ENCODE data around the gene FRAT1.

FRAT1 gene

DNA sequence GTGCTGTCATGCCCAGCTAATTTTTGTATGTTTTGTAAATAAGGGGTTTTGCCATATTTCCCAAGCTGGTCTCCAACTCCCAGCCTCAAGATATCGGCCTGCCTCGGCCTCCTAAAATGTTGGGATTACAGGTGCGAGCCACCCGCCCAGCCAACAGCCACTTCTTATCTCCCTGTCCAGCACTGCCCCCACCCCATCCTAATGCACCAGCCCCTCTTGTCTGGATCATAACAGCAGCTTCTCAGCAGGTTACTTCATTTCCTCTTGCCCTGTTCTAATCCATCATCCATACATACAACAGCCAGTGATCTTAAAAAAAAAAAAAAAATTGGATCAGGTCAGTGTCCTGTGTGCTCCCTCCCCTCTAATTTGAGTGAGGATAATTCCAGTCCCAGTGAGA is 28.2 kb downstream of the FRAT1 start:
- TF ChIP-seq SPI1 (IDR thresholded peaks at IDR 0.05; ENCODE audit: low read depth, low read length) (no peak), POU2F2 (IDR thresholded peaks at IDR 0.05; ENCODE audit: low read depth, low read length) (no peak), POLR2A (IDR thresholded peaks at IDR 0.05; ENCODE audit: low read depth, low read length) (no peak), PAX5 (IDR thresholded peaks at IDR 0.05; ENCODE audit: insufficient read depth, low read length, severe bottlenecking) (no peak)
- FAIRE-seq (no peak), DNase-seq (ENCODE audit: insufficient read length, low spot score) (no peak)

DNA sequence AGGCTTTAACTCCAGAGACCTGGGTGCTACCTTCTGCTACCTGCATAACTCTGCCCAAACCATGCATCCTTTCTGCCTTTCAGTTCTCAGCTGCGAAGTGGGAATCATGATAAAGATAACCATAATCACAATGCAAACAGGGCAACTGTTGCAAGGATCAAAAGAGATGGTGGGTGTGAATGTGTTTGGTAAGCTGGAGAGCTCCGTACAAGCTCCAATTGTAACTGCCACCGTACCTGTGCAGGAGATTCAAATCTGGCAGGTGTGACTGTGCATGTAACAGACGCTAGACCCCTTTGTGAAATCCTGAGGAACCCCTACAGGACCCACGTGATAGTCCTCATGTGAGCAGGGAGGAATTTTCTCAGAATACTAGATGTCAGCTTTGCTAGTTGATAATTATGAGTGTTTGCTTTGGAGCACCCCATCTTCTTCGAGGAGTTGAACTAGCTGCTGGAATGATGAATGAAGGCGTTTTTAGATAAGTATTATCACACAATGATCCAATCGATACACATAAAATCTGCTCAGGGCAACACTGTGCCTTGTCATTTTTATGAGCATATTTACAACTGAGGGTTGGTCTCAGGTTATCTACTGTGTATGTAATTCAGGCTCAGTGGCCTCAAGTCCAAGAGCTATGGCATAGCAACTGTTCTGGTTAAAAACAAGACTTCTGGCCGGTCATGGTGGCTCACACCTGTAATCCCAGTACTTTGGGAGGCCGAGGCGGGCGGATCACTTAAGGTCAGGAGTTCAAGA is 30.9 kb downstream of the FRAT1 start:
- TF ChIP-seq PAX5 (IDR thresholded peaks at IDR 0.05; ENCODE audit: insufficient read depth, low read length, severe bottlenecking): no peak
- no peak for TF ChIP-seq POU2F2 (IDR thresholded peaks at IDR 0.05; ENCODE audit: low read depth, low read length)
- TF ChIP-seq POLR2AphosphoS5 (IDR thresholded peaks at IDR 0.05; ENCODE audit: low read depth, low read length): no peak
- TF ChIP-seq POLR2A (IDR thresholded peaks at IDR 0.05; ENCODE audit: low read depth, low read length): no peak
- no peak for TF ChIP-seq SPI1 (IDR thresholded peaks at IDR 0.05; ENCODE audit: low read depth, low read length)
- TF ChIP-seq TAF1 (IDR thresholded peaks at IDR 0.05; ENCODE audit: low read depth, low read length): no peak
- DNase-seq (ENCODE audit: insufficient read length, low spot score) (no peak), FAIRE-seq (no peak)

DNA sequence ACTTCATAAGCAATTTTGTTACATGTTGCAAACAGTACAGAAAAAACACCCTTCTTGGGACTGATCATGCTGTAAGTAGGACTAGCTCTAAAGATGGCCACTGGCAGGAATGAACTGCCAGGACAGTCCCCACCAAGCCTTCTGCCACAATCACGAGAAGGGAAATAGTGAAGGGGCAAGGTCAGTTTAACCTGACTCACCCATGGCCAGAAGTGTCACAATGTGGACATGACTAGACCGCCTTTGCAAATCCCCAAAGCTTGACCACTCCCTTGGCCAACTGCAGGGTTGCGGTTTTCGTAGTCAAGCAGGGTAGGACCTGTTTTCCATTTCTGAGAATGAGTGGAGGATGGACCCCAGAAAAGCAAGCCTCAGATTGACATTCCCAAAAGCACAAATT is 34.9 kb downstream of the FRAT1 start:
- no peak for DNase-seq (ENCODE audit: insufficient read length, low spot score)
- no peak for FAIRE-seq
- TF ChIP-seq PAX5 (IDR thresholded peaks at IDR 0.05; ENCODE audit: insufficient read depth, low read length, severe bottlenecking) (no peak), SPI1 (IDR thresholded peaks at IDR 0.05; ENCODE audit: low read depth, low read length) (no peak), POU2F2 (IDR thresholded peaks at IDR 0.05; ENCODE audit: low read depth, low read length) (no peak), POLR2A (IDR thresholded peaks at IDR 0.05; ENCODE audit: low read depth, low read length) (no peak), POLR2AphosphoS5 (IDR thresholded peaks at IDR 0.05; ENCODE audit: low read depth, low read length) (no peak), TAF1 (IDR thresholded peaks at IDR 0.05; ENCODE audit: low read depth, low read length) (no peak)

DNA sequence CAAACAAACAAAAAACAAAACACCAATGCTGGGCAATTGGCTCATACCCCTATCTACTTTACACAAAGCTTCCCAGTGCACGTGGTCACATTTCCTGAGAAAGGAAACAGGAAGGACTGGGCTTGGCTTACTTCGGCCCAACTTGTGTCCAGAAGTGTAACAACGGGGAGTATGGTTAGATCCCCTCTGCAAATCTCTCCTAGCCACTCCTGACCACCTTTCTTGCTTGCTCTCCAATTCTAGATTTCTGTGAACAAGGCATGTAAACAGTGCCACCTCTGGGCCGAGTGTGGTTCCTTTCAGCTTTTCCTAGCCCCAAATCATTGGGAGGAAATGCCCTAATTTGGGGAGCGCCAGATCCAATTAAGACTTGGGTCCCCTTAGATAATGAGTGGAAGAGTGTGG is 36.5 kb downstream of the FRAT1 start:
- TF ChIP-seq POU2F2 (IDR thresholded peaks at IDR 0.05; ENCODE audit: low read depth, low read length) (no peak), PAX5 (IDR thresholded peaks at IDR 0.05; ENCODE audit: insufficient read depth, low read length, severe bottlenecking) (no peak), SPI1 (IDR thresholded peaks at IDR 0.05; ENCODE audit: low read depth, low read length) (no peak)
- DNase-seq (ENCODE audit: insufficient read length, low spot score) (no peak), FAIRE-seq (no peak)

DNA sequence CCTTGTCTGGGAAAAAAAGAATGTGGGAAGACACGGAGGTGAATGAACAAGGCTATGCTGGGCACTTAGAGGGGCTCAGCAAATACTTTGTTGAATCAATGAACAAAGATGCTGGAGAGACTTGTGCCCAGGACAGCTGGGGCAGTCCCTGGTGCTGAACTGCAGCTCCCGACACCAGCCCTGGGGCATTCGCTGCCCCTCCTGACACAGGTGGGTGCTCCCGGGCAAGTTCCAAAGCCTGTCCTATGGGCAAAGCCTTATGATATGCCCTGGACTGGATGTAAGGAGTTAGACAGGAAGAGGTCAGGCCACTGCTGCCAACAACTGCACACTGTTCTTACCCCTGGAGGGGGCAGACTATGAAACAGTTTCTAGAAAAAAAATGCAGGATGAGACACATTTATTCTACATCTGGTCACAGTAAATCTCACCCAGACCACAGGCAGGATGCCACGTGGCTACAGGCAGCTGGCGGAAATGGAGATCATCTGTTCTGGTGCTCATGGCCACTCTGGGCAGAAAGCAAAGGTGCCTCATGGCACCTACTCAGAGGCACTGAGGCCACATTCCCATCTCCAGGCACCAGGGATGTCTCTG is 37.3 kb downstream of the FRAT1 start:
- FAIRE-seq (no peak), DNase-seq (ENCODE audit: insufficient read length, low spot score) (no peak)
- no peak for TF ChIP-seq POLR2A (IDR thresholded peaks at IDR 0.05; ENCODE audit: low read depth, low read length)
- TF ChIP-seq PAX5 (IDR thresholded peaks at IDR 0.05; ENCODE audit: insufficient read depth, low read length, severe bottlenecking): no peak
- TF ChIP-seq SPI1 (IDR thresholded peaks at IDR 0.05; ENCODE audit: low read depth, low read length): no peak

DNA sequence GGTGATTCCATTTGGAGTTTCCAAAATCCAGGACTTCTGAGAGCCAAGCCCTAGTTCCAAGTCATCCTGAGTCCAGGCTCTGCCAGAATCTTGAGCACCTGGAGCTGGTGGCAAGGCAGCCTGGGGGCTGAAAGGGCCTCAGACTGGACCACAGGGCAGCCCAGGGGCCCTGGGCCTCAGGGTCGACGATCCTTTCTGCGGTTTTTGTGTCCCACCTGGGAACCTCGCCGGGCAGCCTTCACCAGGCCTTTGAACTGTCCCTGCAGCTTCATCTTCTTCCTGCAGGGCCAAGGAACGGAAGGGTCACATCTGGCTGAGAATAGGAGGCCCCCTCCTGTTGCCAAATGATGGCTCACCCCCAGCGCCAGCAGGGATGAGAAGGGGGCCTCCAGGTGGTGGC is 37.8 kb downstream of the FRAT1 start:
- DNase-seq (ENCODE audit: insufficient read length, low spot score) (no peak), FAIRE-seq (no peak)

DNA sequence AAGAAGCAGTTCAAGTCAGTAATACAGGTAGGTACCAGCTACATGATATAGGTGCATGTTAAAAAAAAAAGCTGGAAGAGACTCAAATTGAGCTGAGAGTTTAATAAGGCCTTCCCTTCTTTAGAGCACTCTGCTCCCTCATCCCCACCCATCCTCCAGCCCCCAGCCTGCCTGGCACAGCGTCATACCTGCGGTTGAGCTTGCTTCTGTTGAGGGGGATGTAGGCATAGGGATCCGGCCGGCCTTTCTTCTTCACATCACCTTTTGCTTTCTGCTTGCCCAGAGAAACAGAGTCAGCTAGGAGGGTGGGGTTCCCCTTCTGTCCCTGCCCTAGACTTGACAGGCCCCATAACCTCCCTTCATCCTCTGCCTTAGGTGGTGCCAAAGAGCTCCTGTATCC is 39.3 kb downstream of the FRAT1 start:
- FAIRE-seq (no peak), DNase-seq (ENCODE audit: insufficient read length, low spot score) (no peak)
- no peak for TF ChIP-seq TAF1 (IDR thresholded peaks at IDR 0.05; ENCODE audit: low read depth, low read length)
- TF ChIP-seq SPI1 (IDR thresholded peaks at IDR 0.05; ENCODE audit: low read depth, low read length): no peak
- TF ChIP-seq POLR2AphosphoS5 (IDR thresholded peaks at IDR 0.05; ENCODE audit: low read depth, low read length): no peak
- TF ChIP-seq PAX5 (IDR thresholded peaks at IDR 0.05; ENCODE audit: insufficient read depth, low read length, severe bottlenecking): no peak
- no peak for TF ChIP-seq POLR2A (IDR thresholded peaks at IDR 0.05; ENCODE audit: low read depth, low read length)

More for the DNA sequence above, 37.8 kb downstream of the FRAT1 start:
- TF ChIP-seq TAF1 (IDR thresholded peaks at IDR 0.05; ENCODE audit: low read depth, low read length): no peak
- TF ChIP-seq POU2F2 (IDR thresholded peaks at IDR 0.05; ENCODE audit: low read depth, low read length): no peak
- TF ChIP-seq POLR2AphosphoS5 (IDR thresholded peaks at IDR 0.05; ENCODE audit: low read depth, low read length): no peak
- no peak for TF ChIP-seq PAX5 (IDR thresholded peaks at IDR 0.05; ENCODE audit: insufficient read depth, low read length, severe bottlenecking)
- no peak for TF ChIP-seq SPI1 (IDR thresholded peaks at IDR 0.05; ENCODE audit: low read depth, low read length)
- TF ChIP-seq POLR2A (IDR thresholded peaks at IDR 0.05; ENCODE audit: low read depth, low read length): no peak

DNA sequence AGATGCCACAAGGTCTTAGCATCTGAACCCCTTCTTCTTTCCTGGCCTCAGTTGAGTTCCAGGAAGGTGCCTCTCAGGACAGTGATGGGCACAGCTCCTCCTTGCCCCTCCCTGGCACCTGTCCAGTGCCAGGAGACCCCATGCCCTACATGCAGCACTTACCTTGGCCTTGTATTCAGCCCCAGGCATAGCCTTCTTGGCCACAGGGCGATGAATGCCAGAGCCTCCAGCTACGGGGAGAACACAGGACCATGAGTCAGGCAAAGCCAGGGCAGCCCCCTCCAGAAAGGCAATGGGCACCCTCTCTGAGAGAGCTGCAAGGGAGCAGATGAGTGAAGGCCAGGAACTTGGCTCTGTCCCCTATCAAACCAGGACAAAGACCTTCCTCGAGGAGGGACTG is 39.7 kb downstream of the FRAT1 start:
- DNase-seq (ENCODE audit: insufficient read length, low spot score) (no peak), FAIRE-seq (no peak)
- TF ChIP-seq PAX5 (IDR thresholded peaks at IDR 0.05; ENCODE audit: insufficient read depth, low read length, severe bottlenecking) (no peak), POLR2AphosphoS5 (IDR thresholded peaks at IDR 0.05; ENCODE audit: low read depth, low read length) (no peak), SPI1 (IDR thresholded peaks at IDR 0.05; ENCODE audit: low read depth, low read length) (no peak), POU2F2 (IDR thresholded peaks at IDR 0.05; ENCODE audit: low read depth, low read length) (no peak), TAF1 (IDR thresholded peaks at IDR 0.05; ENCODE audit: low read depth, low read length) (no peak), POLR2A (IDR thresholded peaks at IDR 0.05; ENCODE audit: low read depth, low read length) (no peak)

DNA sequence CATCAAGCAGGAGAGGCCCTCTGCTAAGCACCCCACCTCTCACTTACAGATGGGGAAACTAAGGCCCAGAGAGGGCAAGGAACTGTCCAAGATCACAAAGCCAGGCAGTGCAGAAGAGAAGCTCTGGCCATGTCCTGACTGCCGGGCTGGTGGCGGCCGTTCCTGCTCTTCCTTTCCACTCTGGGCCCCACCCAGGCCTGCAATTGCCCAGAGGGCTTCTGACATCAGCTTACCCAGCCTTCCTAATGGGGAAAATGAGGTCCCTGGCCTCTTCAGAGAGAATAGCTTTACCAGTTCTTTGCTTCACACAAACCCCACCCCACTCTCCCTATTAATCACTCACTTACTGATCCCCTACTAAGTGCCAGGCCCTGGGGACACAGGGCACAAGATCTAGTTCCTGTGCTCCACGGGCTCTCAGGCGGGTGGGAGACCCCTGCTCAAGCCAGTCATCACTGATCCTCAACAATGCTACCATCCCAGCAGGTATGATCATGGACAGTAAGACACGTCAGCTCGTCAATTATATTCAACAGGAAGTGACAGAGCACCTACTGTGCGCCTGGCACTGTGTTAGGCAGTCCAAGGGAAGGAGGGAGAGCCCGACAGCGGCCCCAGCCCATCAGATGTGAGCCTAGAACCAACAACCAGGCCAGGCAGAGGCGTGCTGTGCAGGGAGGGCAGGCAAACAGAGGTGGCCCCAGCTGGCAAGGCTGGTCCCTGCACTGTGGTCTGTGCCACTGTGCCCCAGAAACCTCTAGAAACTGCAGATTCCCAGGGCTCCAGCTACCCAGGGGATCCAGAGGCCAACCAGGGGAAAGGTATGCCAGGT is 41.9 kb downstream of the FRAT1 start:
- no peak for FAIRE-seq
- DNase-seq (ENCODE audit: insufficient read length, low spot score): no peak
- TF ChIP-seq TAF1 (IDR thresholded peaks at IDR 0.05; ENCODE audit: low read depth, low read length): no peak

DNA sequence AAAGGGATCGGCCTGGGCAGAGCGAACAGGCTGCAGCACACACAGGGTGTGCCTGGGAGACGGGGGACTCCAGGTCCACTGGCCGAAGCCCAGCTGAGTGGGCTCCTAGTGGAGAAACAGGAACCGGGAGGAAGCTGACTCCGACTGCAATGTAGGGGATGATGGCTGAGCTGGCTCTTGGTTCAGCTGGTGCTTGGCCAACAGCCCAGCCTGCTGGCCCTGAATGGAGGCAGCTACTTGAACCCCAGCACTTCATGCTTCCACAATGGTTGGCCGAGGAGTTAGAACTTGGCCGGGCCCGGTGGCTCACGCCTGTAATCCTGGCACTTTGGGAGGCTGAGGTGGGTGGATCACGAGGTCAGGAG is 42.4 kb downstream of the FRAT1 start:
- no peak for FAIRE-seq
- TF ChIP-seq POLR2AphosphoS5 (IDR thresholded peaks at IDR 0.05; ENCODE audit: low read depth, low read length): no peak
- TF ChIP-seq POLR2A (IDR thresholded peaks at IDR 0.05; ENCODE audit: low read depth, low read length): no peak
- TF ChIP-seq POU2F2 (IDR thresholded peaks at IDR 0.05; ENCODE audit: low read depth, low read length): no peak
- TF ChIP-seq TAF1 (IDR thresholded peaks at IDR 0.05; ENCODE audit: low read depth, low read length): no peak
- TF ChIP-seq SPI1 (IDR thresholded peaks at IDR 0.05; ENCODE audit: low read depth, low read length): no peak
- TF ChIP-seq PAX5 (IDR thresholded peaks at IDR 0.05; ENCODE audit: insufficient read depth, low read length, severe bottlenecking): no peak
- DNase-seq (ENCODE audit: insufficient read length, low spot score): no peak
